GM12878 (cell line): ENCODE measurements around the gene TAPBPL. TPM values are rescaled to one million over a fixed set of nuclear protein-coding genes. Genes with fewer than 3 reads are reported as not detected.

ENCODE experiments used
- ATAC-seq: fragments of 200-7000 bp; cut with Tn5 transposase; 3 replicates; pipeline ENCODE4 v1.9.1; 2020; ENCODE audit warnings: mild to moderate bottlenecking, moderate library complexity
- BruUV-seq: library from RNA; stranded (reverse); fragments of 400-500 nt; replicated peaks from 2 replicates; lab custom pipeline; 2021; lab: Mats Ljungman, UMichigan
- CTCF ChIA-PET: fragments of 300-600 bp; sonication (Branson Sonifier 250); formaldehyde crosslinking; extraction: SDS; loops from one replicate; lab custom pipeline; 2021; ENCODE audit warnings: inconsistent platforms; lab: Yijun Ruan, JAX
- POLR2A ChIA-PET: fragments of 350-600 bp; formaldehyde crosslinking; extraction: SDS; loops from one replicate; lab custom pipeline; 2021; ENCODE audit warnings: inconsistent platforms; lab: Charles Lee
- RAD21 ChIA-PET: fragments of 300-600 bp; sonication (Branson Sonifier 250); formaldehyde crosslinking; loops from one replicate; lab custom pipeline; 2023; ENCODE audit warnings: antibody characterized with exemption; ENCODE audit not compliant: unreplicated experiment; lab: Charles Lee
- SMC1A ChIA-PET: fragments of 300-600 bp; sonication (Branson Sonifier 250); formaldehyde crosslinking; loops from one replicate; lab custom pipeline; 2023; ENCODE audit not compliant: unreplicated experiment, uncharacterized antibody; lab: Charles Lee
- DNase-seq: peaks from one replicate; pipeline ENCODE4 v3.0.0-alpha.2; 2011; ENCODE audit warnings: low read depth, low spot score
- FAIRE-seq: peaks from 3 replicates; lab custom pipeline; 2011; peaks lifted over from hg19 to GRCh38; lab: Jason Lieb, UNC
- H2AFZ ChIP-seq: 2 replicates; pipeline ENCODE4 v1.6.0; 2011; ENCODE audit warnings: low read depth, low read length, control low read depth; ENCODE audit not compliant: control insufficient read depth
- H3K27ac ChIP-seq: 2 replicates; pipeline ENCODE4 v1.5.1; 2011; ENCODE audit warnings: control low read depth; ENCODE audit not compliant: control insufficient read depth, insufficient read depth
- H3K27me3 ChIP-seq, 2 experiments: replicated peaks in 1 of 2; 2 replicates each; pipeline versions ENCODE4 v1.6.0 to v1.6.1; 2011; ENCODE audit warnings: low read length in 1 of 2; ENCODE audit not compliant: control insufficient read depth in 2 of 2, insufficient read depth in 2 of 2
- H3K36me3 ChIP-seq, 2 experiments: 2 replicates each; pipeline ENCODE4 v1.5.1; 2011; ENCODE audit warnings: low read length in 1 of 2; ENCODE audit not compliant: control insufficient read depth in 2 of 2, insufficient read depth in 2 of 2
- H3K4me1 ChIP-seq: 2 replicates; pipeline ENCODE4 v1.6.1; 2011; ENCODE audit warnings: mild to moderate bottlenecking, low read length, moderate library complexity, mixed read lengths; ENCODE audit not compliant: control insufficient read depth, insufficient read depth
- H3K4me2 ChIP-seq: 2 replicates; pipeline ENCODE4 v1.6.0; 2011; ENCODE audit warnings: control low read depth; ENCODE audit not compliant: control insufficient read depth, insufficient read depth
- H3K4me3 ChIP-seq: fragments of 200-600 bp; sonication (generic); 2 replicates; pipeline ENCODE4 v1.5.1; 2016
- H3K79me2 ChIP-seq: 2 replicates; pipeline ENCODE4 v1.6.0; 2011; ENCODE audit warnings: low read length; ENCODE audit not compliant: control insufficient read depth, insufficient read depth
- H3K9ac ChIP-seq: 2 replicates; pipeline ENCODE4 v1.8.0; 2011; ENCODE audit warnings: low read length, control low read depth, mixed read lengths; ENCODE audit not compliant: control insufficient read depth, insufficient read depth
- H3K9me3 ChIP-seq: replicated peaks from 3 replicates; pipeline ENCODE4 v1.5.1; 2011; ENCODE audit warnings: mild to moderate bottlenecking, low read length; ENCODE audit not compliant: control insufficient read depth, insufficient read depth
- H4K20me1 ChIP-seq: 2 replicates; pipeline ENCODE4 v1.6.0; 2011; ENCODE audit not compliant: control insufficient read depth, insufficient read depth
- CHD4 ChIP-seq: fragments of 200-600 bp; sonication (generic); IDR thresholded peaks from 2 replicates; pipeline ENCODE4 v1.6.1; 2016; ENCODE audit warnings: mild to moderate bottlenecking
- HDAC2 ChIP-seq: fragments of 200-600 bp; sonication (generic); IDR thresholded peaks from 2 replicates; pipeline ENCODE4 v1.6.1; 2017
- KAT2A ChIP-seq: conservative IDR thresholded peaks from 2 replicates; pipeline ENCODE4 v1.6.1; 2011; ENCODE audit warnings: low read depth, low read length; ENCODE audit not compliant: control insufficient read depth
- NFIC ChIP-seq: IDR thresholded peaks from 2 replicates; pipeline ENCODE4 v1.6.1; 2012; ENCODE audit warnings: low read depth, mild to moderate bottlenecking, inconsistent platforms, low read length, moderate library complexity
- RAD51 ChIP-seq: fragments of 450-650 bp; IDR thresholded peaks from 2 replicates; pipeline ENCODE4 v1.6.1; 2016; ENCODE audit warnings: moderate library complexity, mild to moderate bottlenecking, inconsistent platforms
- ZBED1 ChIP-seq: IDR thresholded peaks from 2 replicates; pipeline ENCODE4 v1.6.1; 2016; ENCODE audit warnings: borderline replicate concordance
- WGBS: methylation state at CpG from one replicate; pipeline ENCODE4 v1.1.6; 2016; ENCODE audit warnings: low lambda C conversion rate; ENCODE audit not compliant: insufficient replicate concordance, insufficient coverage; ENCODE audit errors: missing lambda C conversion rate; 5-methylcytosine and 5-hydroxymethylcytosine counted together
- in situ Hi-C: fragments of 300-500 bp; cut with MboI; formaldehyde crosslinking; loops from 9 replicates; pipeline ENCODE4 v1.14.3; 2018; ENCODE audit warnings: mixed read lengths
- intact Hi-C: fragments of 100-400 bp; cut with micrococcal nuclease; formaldehyde crosslinking; loops from one replicate; pipeline ENCODE4 v1.14.2; 2022; ENCODE audit not compliant: unreplicated experiment
- polyA plus RNA-seq, 11 experiments: library from polyadenylated mRNA; depleted of rRNA in 4 of 11; unstranded in 6 of 11; stranded (reverse) in 5 of 11; fragments of >200 nt; fragmentation: Nextera tagmentation in 4 of 11; fragmentation: Illumina TruSeq in 1 of 11; extraction: Ambion mirVana in 4 of 11; extraction: Trizol in 1 of 11; gene quantifications; 1 replicate in 1 of 11; 2 replicates in 10 of 11; pipeline versions ENCODE4 v1.2.1 to v1.2.3, GENCODE V29; 2011 to 2016; ENCODE audit warnings: inconsistent platforms in 2 of 11, missing spikeins in 2 of 11, low read depth in 1 of 11
- total RNA-seq, 4 experiments: library from RNA; depleted of rRNA in 3 of 4; stranded (reverse); fragments of >200 nt in 3 of 4; fragmentation: Illumina TruSeq in 1 of 4; extraction: Trizol in 1 of 4; gene quantifications; 2 replicates each; pipeline versions ENCODE4 v1.2.1 to v1.2.3, GENCODE V29; 2013 to 2021

The TAPBPL gene
- total and polyA plus RNA-seq, 10 of the 15 experiments (the other 5 are each of a cell fraction or from before 2014, with no cell fraction given), result 12.4 to 45.0 (median 29.9) TPM

- DNase-seq (no peak), ATAC-seq (no peak), FAIRE-seq (no peak)
- no peaks in the 10 kb centered on the region for H4K20me1 ChIP-seq
- H3K4me1 ChIP-seq, result peaks cover 85% of the 10 kb centered on the region
- TF ChIP-seq NFIC, result no peak
- TF ChIP-seq ZBED1, result no peak
- TF ChIP-seq CHD4, result no peak
- TF ChIP-seq KAT2A, result no peak
- no peak for TF ChIP-seq RAD51
- TF ChIP-seq HDAC2, result no peak
- peak overlapping the region; percentile 71 for H3K9ac ChIP-seq
- ChIA-PET SMC1A (interaction anchor here (1.3 to 8.1 kb wide), 8 partner anchors 15 to 89 kb away, joined by 4 to 211 read pairs (median 28); partner anchors contain the start of genes CD27, MRPL51, TAPBPL and VAMP1), POLR2A (interaction anchor here (1.0 to 7.3 kb wide), 8 partner anchors 14 to 92 kb away, joined by 3 to 134 read pairs (median 10); partner anchors contain the start of genes CD27, TAPBPL and VAMP1), RAD21 (interaction anchor here (1.3 to 7.6 kb wide), 8 partner anchors 10 to 110 kb away, joined by 4 to 151 read pairs (median 61); partner anchors contain the start of genes CD27 and TAPBPL), CTCF (interaction anchor here (0.9 to 8.1 kb wide), 9 partner anchors 13 to 130 kb away, joined by 3 to 240 read pairs (median 5); partner anchors contain the start of genes CD27 and VAMP1)
- no peaks in the 10 kb centered on the region; a peak in 1 of 4 replicates for H3K27me3 ChIP-seq
- no peaks in the 10 kb centered on the region for H3K36me3 ChIP-seq
- H3K79me2 ChIP-seq, result peaks cover 3% of the 10 kb centered on the region
- intact Hi-C loops, result no loop called here
- H3K4me2 ChIP-seq, result peak overlapping the region; percentile 82
- in situ Hi-C loops, result loop anchor here (5.0 kb wide), 2 partner anchors 34 to 104 kb away; partner anchors contain the start of gene GAPDH
- no TSS peak for BruUV-seq
- H2AFZ ChIP-seq, result peak overlapping the region; percentile 19
- H3K4me3 ChIP-seq, result peak overlapping the region; percentile 45
- peak overlapping the region; percentile 95 for H3K27ac ChIP-seq
- 0% methylated on average over 3 of the region's 3 CpGs for WGBS
- H3K9me3 ChIP-seq, result no peaks in the 10 kb centered on the region
These were observed 23.5 kb upstream of the TAPBPL start for GRCh38 chr12:6428326-6428725.
